GM18520 (cell line): ENCODE data around the gene LAIR1.
"Not testable (repeated sequence)": the region's sequence is repeated elsewhere in the genome, so short reads cannot be mapped to it uniquely, and the experiment has no call there.

Source experiments
- ATAC-seq: cut with Tn5 transposase; IDR thresholded peaks from one replicate; pipeline ENCODE4 v1.9.1; 2021; ENCODE audit not compliant: unreplicated experiment

The LAIR1 gene

GRCh38 chr19:54343868-54344267 is 20.9 kb downstream of the LAIR1 start:
- no peak for ATAC-seq

- no peak for ATAC-seq
These were observed 23.4 kb downstream of the LAIR1 start for GRCh38 chr19:54341295-54341694.

- no peak for ATAC-seq
These were observed 24.9 kb downstream of the LAIR1 start for GRCh38 chr19:54339646-54340358.

GRCh38 chr19:54338521-54338920 is 26.2 kb downstream of the LAIR1 start:
- no peak for ATAC-seq

- no peak for ATAC-seq
These were observed 26.9 kb downstream of the LAIR1 start for GRCh38 chr19:54337858-54338230.

GRCh38 chr19:54336893-54337857 is 27.6 kb downstream of the LAIR1 start:
- ATAC-seq, result no peak

- no peak for ATAC-seq
These were observed 28.5 kb downstream of the LAIR1 start for GRCh38 chr19:54335979-54336892.

GRCh38 chr19:54335164-54335563 is 29.6 kb downstream of the LAIR1 start:
- no peak for ATAC-seq

- no peak for ATAC-seq
These were observed 31.0 kb downstream of the LAIR1 start for GRCh38 chr19:54333586-54334298.

GRCh38 chr19:54332149-54332548 is 32.6 kb downstream of the LAIR1 start:
- ATAC-seq, result no peak

- ATAC-seq, result no peak
These were observed 33.1 kb downstream of the LAIR1 start for GRCh38 chr19:54331626-54332025.

- ATAC-seq, result no peak
These were observed 35.1 kb downstream of the LAIR1 start for GRCh38 chr19:54329476-54330165.

- ATAC-seq, result not testable (repeated sequence)
These were observed 36.0 kb downstream of the LAIR1 start for GRCh38 chr19:54328781-54329180.

- ATAC-seq, result no peak
These were observed 39.1 kb downstream of the LAIR1 start for GRCh38 chr19:54325631-54326030.

- no peak for ATAC-seq
These were observed 39.5 kb downstream of the LAIR1 start for GRCh38 chr19:54325194-54325621.

- ATAC-seq, result no peak
These were observed 40.7 kb downstream of the LAIR1 start for GRCh38 chr19:54324071-54324470.

GRCh38 chr19:54322934-54323333 is 41.8 kb downstream of the LAIR1 start:
- not testable (repeated sequence) for ATAC-seq

GRCh38 chr19:54322295-54322694 is 42.4 kb downstream of the LAIR1 start:
- ATAC-seq, result not testable (repeated sequence)

- ATAC-seq, result no peak
These were observed 44.6 kb downstream of the LAIR1 start for GRCh38 chr19:54319892-54320670.
